DOHH2 (cell line): ENCODE measurements around the gene PLXND1.

Experiments
- H3F3A ChIP-seq: fragments of 200-600 bp; sonication (generic), shearing (Covaris generic); 2 replicates; pipeline ENCODE4 v1.6.0; 2016; ENCODE audit warnings: antibody characterized with exemption, mild to moderate bottlenecking; ENCODE audit not compliant: control insufficient read depth, insufficient read depth
- H3K27ac ChIP-seq: fragments of 200-600 bp; sonication (generic); 2 replicates; pipeline ENCODE4 v1.5.1; 2014; ENCODE audit warnings: low read depth, mild to moderate bottlenecking, low read length, moderate library complexity
- H3K27me3 ChIP-seq: fragments of 200-600 bp; sonication (generic); 2 replicates; pipeline ENCODE4 v1.6.1; 2014; ENCODE audit warnings: mild to moderate bottlenecking, low read length, mixed read lengths; ENCODE audit not compliant: control insufficient read depth
- H3K36me3 ChIP-seq: fragments of 200-600 bp; sonication (generic); 2 replicates; pipeline ENCODE4 v1.6.1; 2014; ENCODE audit warnings: mild to moderate bottlenecking, low read length, moderate library complexity, mixed read lengths; ENCODE audit not compliant: control insufficient read depth
- H3K4me1 ChIP-seq: fragments of 200-600 bp; sonication (generic); 2 replicates; pipeline ENCODE4 v1.6.1; 2014; ENCODE audit warnings: mild to moderate bottlenecking, low read length, mixed read lengths; ENCODE audit not compliant: control insufficient read depth
- H3K4me2 ChIP-seq: fragments of 200-600 bp; sonication (generic); 2 replicates; pipeline ENCODE4 v1.6.0; 2014; ENCODE audit warnings: mild to moderate bottlenecking, low read length, moderate library complexity
- H3K4me3 ChIP-seq: fragments of 200-600 bp; sonication (generic); 2 replicates; pipeline ENCODE4 v1.5.1; 2014; ENCODE audit warnings: mild to moderate bottlenecking, low read length, mixed read lengths
- H3K79me2 ChIP-seq: fragments of 200-600 bp; sonication (generic); 2 replicates; pipeline ENCODE4 v1.6.1; 2014; ENCODE audit warnings: mild to moderate bottlenecking, low read length, mixed read lengths; ENCODE audit not compliant: control insufficient read depth
- H3K9me2 ChIP-seq: fragments of 200-600 bp; sonication (generic); replicated peaks from 2 replicates; pipeline ENCODE4 v1.6.1; 2014; ENCODE audit warnings: mild to moderate bottlenecking, low read length, mixed read lengths; ENCODE audit not compliant: control insufficient read depth
- H3K9me3 ChIP-seq: fragments of 200-600 bp; sonication (generic); 2 replicates; pipeline ENCODE4 v1.6.1; 2014; ENCODE audit warnings: antibody characterized with exemption, low read length, mixed read lengths; ENCODE audit not compliant: control insufficient read depth, insufficient read depth
- H4K20me1 ChIP-seq: fragments of 200-600 bp; sonication (generic); 2 replicates; pipeline ENCODE4 v1.6.0; 2014; ENCODE audit warnings: low read depth, mild to moderate bottlenecking, antibody characterized with exemption, low read length, moderate library complexity; ENCODE audit not compliant: control insufficient read depth, insufficient read depth
- EZH2phosphoT487 ChIP-seq: fragments of 200-600 bp; sonication (generic); IDR thresholded peaks from 2 replicates; pipeline ENCODE4 v1.6.1; 2017; ENCODE audit warnings: borderline replicate concordance, mild to moderate bottlenecking, antibody characterized with exemption, low read length, moderate library complexity, mixed read lengths
- TF ChIP-seq, protein P1 (sequence below): fragments of 200-600 bp; sonication (generic); IDR thresholded peaks from one replicate; pipeline ENCODE4 v1.5.1; 2014; ENCODE audit warnings: antibody characterized with exemption, mild to moderate bottlenecking, low read depth, low read length; ENCODE audit not compliant: poor library complexity, severe bottlenecking

Gene PLXND1

GRCh38 chr3:129625072-129625874 is 18.8 kb upstream of the PLXND1 start:
- H3K27me3 ChIP-seq: peaks cover 7% of the 10 kb centered on the region; the same call in 1 of the 2 replicates
- H3K9me3 ChIP-seq: no peaks in the 10 kb centered on the region
- no peaks in the 10 kb centered on the region for H3K36me3 ChIP-seq
- no peak overlapping the region for H3K4me3 ChIP-seq
- H3F3A ChIP-seq: no peaks in the 10 kb centered on the region
- no peak for TF ChIP-seq EZH2phosphoT487
- TF ChIP-seq, protein P1, sequence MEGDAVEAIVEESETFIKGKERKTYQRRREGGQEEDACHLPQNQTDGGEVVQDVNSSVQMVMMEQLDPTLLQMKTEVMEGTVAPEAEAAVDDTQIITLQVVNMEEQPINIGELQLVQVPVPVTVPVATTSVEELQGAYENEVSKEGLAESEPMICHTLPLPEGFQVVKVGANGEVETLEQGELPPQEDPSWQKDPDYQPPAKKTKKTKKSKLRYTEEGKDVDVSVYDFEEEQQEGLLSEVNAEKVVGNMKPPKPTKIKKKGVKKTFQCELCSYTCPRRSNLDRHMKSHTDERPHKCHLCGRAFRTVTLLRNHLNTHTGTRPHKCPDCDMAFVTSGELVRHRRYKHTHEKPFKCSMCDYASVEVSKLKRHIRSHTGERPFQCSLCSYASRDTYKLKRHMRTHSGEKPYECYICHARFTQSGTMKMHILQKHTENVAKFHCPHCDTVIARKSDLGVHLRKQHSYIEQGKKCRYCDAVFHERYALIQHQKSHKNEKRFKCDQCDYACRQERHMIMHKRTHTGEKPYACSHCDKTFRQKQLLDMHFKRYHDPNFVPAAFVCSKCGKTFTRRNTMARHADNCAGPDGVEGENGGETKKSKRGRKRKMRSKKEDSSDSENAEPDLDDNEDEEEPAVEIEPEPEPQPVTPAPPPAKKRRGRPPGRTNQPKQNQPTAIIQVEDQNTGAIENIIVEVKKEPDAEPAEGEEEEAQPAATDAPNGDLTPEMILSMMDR: peak; percentile 27
- no peak overlapping the region for H3K4me2 ChIP-seq
- no peaks in the 10 kb centered on the region for H3K79me2 ChIP-seq
- H3K27ac ChIP-seq: no peak overlapping the region
- no peaks in the 10 kb centered on the region for H4K20me1 ChIP-seq
- H3K9me2 ChIP-seq: no peaks in the 10 kb centered on the region
- H3K4me1 ChIP-seq: peaks cover 25% of the 10 kb centered on the region

GRCh38 chr3:129624347-129625071 is 18.0 kb upstream of the PLXND1 start:
- Histone ChIP-seq H3K9me3 (no peaks in the 10 kb centered on the region), H3F3A (no peaks in the 10 kb centered on the region), H3K4me2 (no peak overlapping the region), H3K4me1 (peaks cover 25% of the 10 kb centered on the region), H3K79me2 (no peaks in the 10 kb centered on the region), H3K4me3 (no peak overlapping the region), H4K20me1 (no peaks in the 10 kb centered on the region), H3K27me3 (peaks cover 7% of the 10 kb centered on the region; the same call in 1 of the 2 replicates), H3K27ac (no peak overlapping the region), H3K9me2 (no peaks in the 10 kb centered on the region), H3K36me3 (no peaks in the 10 kb centered on the region)
- no peak for TF ChIP-seq EZH2phosphoT487
- TF ChIP-seq, protein P1: no peak

- H3K9me2 ChIP-seq: no peaks in the 10 kb centered on the region
- H3K4me3 ChIP-seq: no peak overlapping the region
- H3K27ac ChIP-seq: no peak overlapping the region
- H3K9me3 ChIP-seq: no peaks in the 10 kb centered on the region
- no peaks in the 10 kb centered on the region for H4K20me1 ChIP-seq
- H3K4me1 ChIP-seq: peaks cover 32% of the 10 kb centered on the region
- H3K36me3 ChIP-seq: no peaks in the 10 kb centered on the region
- H3K79me2 ChIP-seq: no peaks in the 10 kb centered on the region
- peaks cover 7% of the 10 kb centered on the region; the same call in 1 of the 2 replicates for H3K27me3 ChIP-seq
- H3F3A ChIP-seq: no peaks in the 10 kb centered on the region
- no peak overlapping the region for H3K4me2 ChIP-seq
- TF ChIP-seq, protein P1: no peak
- TF ChIP-seq EZH2phosphoT487: no peak
These were observed 17.1 kb upstream of the PLXND1 start for GRCh38 chr3:129623447-129624118.
